ENCODE data around the gene ITGAD. TPM values are rescaled to one million over a fixed set of nuclear protein-coding genes. Genes with fewer than 3 reads are reported as not detected.
A peak's percentile ranks its signal among the peaks of the same experiment; 100 is the strongest.
"Not testable (repeated sequence)": the region's sequence is repeated elsewhere in the genome, so short reads cannot be mapped to it uniquely, and the experiment has no call there.

The ITGAD gene
- total and polyA plus RNA-seq, 8 donors = 0.04 to 0.35 (median 0.24) TPM; not detected in 2

DNA sequence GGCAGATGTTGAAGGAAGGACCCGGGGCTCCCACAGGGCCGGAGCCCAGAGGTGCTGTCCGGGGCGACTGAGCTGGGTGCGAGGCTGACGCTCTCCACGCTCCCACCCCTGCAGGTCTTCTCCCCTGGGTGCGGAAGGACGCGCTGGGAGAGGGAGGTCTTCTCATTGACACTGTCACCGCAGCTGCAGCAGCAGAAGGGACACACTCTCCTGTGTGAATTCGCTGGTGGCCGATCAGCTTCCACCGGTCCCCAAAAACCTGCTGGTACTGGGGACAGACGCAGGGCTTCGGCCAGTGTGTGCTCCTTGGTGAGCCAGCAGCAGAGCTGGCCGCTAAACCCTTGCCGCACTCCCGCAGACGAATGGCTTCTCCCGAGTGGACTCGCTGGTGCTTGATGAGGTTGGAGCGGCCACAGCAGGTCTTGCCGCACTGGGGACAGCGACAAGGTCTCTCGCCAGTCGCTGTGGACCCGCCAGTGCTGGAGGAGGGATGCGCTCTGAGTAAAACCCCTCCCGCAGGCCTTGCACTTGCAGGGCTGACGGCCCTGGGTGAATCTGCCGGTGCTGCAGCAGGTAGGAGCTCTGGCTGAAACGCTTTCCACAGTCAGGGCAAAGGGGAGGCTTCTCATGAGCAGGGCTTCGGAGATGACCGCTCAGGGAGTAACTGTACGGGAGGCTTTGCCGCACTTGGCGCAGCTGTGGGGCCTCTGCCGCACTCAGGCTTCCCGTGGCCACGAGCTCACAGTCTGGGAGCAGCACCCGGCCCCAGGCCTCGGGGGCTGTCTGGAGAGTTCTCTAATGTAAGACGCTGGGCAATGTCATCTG is 43.3 kb downstream of the ITGAD start:
- peak in 1 of 4 donors; percentile 22 for DNase-seq
- intact Hi-C loops (cut with DNase I) = loop anchor here in 1 of 2 donors (10.0 kb wide), 1 partner anchor 452 kb away; the partner anchor contains the start of gene HSD3B7
- no peaks in the 10 kb centered on the region for H3K36me3 ChIP-seq
- no peak overlapping the region for H3K27ac ChIP-seq
- no peak for ATAC-seq
- H3K4me3 ChIP-seq = no peak overlapping the region
- H3K27me3 ChIP-seq = no peaks in the 10 kb centered on the region
- TF ChIP-seq, protein P1, sequence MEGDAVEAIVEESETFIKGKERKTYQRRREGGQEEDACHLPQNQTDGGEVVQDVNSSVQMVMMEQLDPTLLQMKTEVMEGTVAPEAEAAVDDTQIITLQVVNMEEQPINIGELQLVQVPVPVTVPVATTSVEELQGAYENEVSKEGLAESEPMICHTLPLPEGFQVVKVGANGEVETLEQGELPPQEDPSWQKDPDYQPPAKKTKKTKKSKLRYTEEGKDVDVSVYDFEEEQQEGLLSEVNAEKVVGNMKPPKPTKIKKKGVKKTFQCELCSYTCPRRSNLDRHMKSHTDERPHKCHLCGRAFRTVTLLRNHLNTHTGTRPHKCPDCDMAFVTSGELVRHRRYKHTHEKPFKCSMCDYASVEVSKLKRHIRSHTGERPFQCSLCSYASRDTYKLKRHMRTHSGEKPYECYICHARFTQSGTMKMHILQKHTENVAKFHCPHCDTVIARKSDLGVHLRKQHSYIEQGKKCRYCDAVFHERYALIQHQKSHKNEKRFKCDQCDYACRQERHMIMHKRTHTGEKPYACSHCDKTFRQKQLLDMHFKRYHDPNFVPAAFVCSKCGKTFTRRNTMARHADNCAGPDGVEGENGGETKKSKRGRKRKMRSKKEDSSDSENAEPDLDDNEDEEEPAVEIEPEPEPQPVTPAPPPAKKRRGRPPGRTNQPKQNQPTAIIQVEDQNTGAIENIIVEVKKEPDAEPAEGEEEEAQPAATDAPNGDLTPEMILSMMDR (IDR thresholded peaks at IDR 0.05) = no peak
- H3K4me1 ChIP-seq = no peaks in the 10 kb centered on the region
- no peaks in the 10 kb centered on the region for H3K9me3 ChIP-seq

DNA sequence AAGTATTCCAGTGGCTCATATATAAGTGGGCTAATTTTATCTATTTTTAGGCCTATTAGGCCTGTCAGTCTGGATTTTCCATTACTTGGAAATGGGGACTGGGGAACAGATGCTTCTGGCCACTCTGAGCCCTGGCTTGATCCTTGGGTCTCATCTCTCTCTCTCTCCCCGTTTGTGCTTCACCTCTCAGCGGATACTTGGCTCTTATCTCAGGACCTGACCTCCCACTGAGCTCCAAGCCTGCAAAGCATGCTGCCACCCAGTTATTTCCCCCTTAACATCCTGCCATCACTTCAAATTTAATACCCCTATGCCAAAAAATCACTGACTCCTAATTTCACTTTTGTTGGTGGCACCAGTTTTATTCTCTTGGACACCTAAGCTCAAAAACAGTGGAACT is 45.3 kb downstream of the ITGAD start:
- TF ChIP-seq, protein P1 (IDR thresholded peaks at IDR 0.05) = no peak
- Histone ChIP-seq H3K36me3 (no peaks in the 10 kb centered on the region), H3K27ac (no peak overlapping the region), H3K9me3 (no peaks in the 10 kb centered on the region), H3K27me3 (no peaks in the 10 kb centered on the region), H3K4me3 (no peak overlapping the region), H3K4me1 (peaks cover 0 to 10% of the 10 kb centered on the region in 2 donors)
- ATAC-seq = no peak
- intact Hi-C loops (cut with DNase I) = loop anchor here in 1 of 2 donors (10.0 kb wide), 1 partner anchor 454 kb away; the partner anchor contains the start of gene HSD3B7
- DNase-seq = no peak

DNA sequence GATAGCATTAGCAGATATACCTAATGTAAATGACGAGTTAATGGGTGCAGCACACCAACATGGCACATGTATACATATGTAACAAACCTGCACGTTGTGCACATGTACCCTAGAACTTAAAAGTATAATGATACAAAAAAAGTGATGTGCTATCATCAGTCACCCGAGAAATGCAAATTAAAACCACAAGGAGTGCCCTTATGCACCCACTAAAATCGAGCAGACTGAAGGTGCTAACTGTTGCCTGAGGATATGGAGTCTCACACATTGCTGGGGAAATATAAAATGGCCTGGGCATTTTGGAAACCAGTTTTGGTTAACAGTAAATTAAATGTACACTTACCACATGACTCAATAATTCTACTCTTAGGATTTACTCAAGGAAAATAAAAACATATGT is 45.9 kb downstream of the ITGAD start:
- not testable (repeated sequence) for H3K27ac ChIP-seq, DNase-seq, ATAC-seq, H3K4me3 ChIP-seq, H3K27me3 ChIP-seq, H3K36me3 ChIP-seq, H3K9me3 ChIP-seq
- intact Hi-C loops (cut with DNase I) = loop anchor here in 1 of 2 donors (10.0 kb wide), 1 partner anchor 454 kb away; the partner anchor contains the start of gene HSD3B7
- H3K4me1 ChIP-seq = peaks cover 0 to 10% of the 10 kb centered on the region in 2 donors

DNA sequence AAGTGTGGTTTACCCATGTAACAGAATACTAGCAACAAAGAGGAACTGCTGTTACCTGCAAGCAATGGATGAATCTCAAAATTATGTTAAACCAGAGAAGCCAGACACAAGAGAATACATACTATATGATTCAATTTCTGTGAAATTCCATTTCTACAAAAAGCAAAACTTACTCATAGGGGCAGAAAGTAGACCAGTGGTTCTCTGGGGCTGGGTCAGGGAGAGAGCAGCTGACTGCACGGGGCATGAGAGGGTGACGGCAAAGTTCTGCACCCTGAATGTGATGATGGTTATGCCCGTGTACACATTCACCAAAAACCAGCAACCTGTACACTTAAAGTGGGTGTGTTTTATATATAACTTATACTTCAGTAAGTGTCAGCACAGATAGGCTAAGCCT is 46.4 kb downstream of the ITGAD start:
- ATAC-seq = no peak
- peak in 1 of 4 donors; percentile 15 for DNase-seq
- H3K36me3 ChIP-seq = no peaks in the 10 kb centered on the region
- TF ChIP-seq, protein P1 (IDR thresholded peaks at IDR 0.05) = no peak
- no peak overlapping the region for H3K27ac ChIP-seq
- H3K4me3 ChIP-seq = no peak overlapping the region
- no peaks in the 10 kb centered on the region for H3K9me3 ChIP-seq
- peaks cover 0 to 10% of the 10 kb centered on the region in 2 donors for H3K4me1 ChIP-seq
- intact Hi-C loops (cut with DNase I) = loop anchor here in 1 of 2 donors (10.0 kb wide), 1 partner anchor 455 kb away; the partner anchor contains the start of gene HSD3B7
- no peaks in the 10 kb centered on the region for H3K27me3 ChIP-seq

GRCh38 chr16:31440516-31441184 is 47.5 kb downstream of the ITGAD start:
- intact Hi-C loops (cut with DNase I) = no loop called here
- no peak for ATAC-seq
- no peak overlapping the region for H3K4me3 ChIP-seq
- H3K27ac ChIP-seq = no peak overlapping the region
- TF ChIP-seq, protein P1 (IDR thresholded peaks at IDR 0.05) = no peak
- no peaks in the 10 kb centered on the region for H3K27me3 ChIP-seq
- H3K9me3 ChIP-seq = no peaks in the 10 kb centered on the region
- no peak for DNase-seq
- no peaks in the 10 kb centered on the region for H3K36me3 ChIP-seq
- H3K4me1 ChIP-seq = peaks cover 0 to 10% of the 10 kb centered on the region in 2 donors
